HEK293 (cell line): ENCODE results near the gene RORC.

Experiments used
- YY1 ChIP-seq: fragments of 450-650 bp; formaldehyde crosslinking; IDR thresholded peaks from 2 replicates; pipeline ENCODE4 v1.5.1; 2018; ENCODE audit warnings: missing biosample characterization, missing genetic modification characterization
- ZNF16 ChIP-seq: fragments of 450-650 bp; formaldehyde crosslinking; IDR thresholded peaks from 2 replicates; pipeline ENCODE4 v1.5.1; 2016; ENCODE audit warnings: low read depth, missing biosample characterization, missing genetic modification characterization
- ZNF521 ChIP-seq: fragments of 450-650 bp; formaldehyde crosslinking; IDR thresholded peaks from 2 replicates; pipeline ENCODE4 v1.5.1; 2017; ENCODE audit warnings: missing biosample characterization, mild to moderate bottlenecking, missing genetic modification characterization
- TF ChIP-seq, protein P1 (sequence below): fragments of 450-650 bp; formaldehyde crosslinking; IDR thresholded peaks from 2 replicates; pipeline ENCODE4 v1.5.1; 2016; ENCODE audit warnings: missing biosample characterization, missing genetic modification characterization
- TF ChIP-seq, protein P2 (sequence below): fragments of 450-650 bp; formaldehyde crosslinking; IDR thresholded peaks from 2 replicates; pipeline ENCODE4 v1.5.1; 2016; ENCODE audit warnings: missing biosample characterization, missing genetic modification characterization, low read depth
- TF ChIP-seq, protein P3 (sequence below): fragments of 450-650 bp; formaldehyde crosslinking; IDR thresholded peaks from 2 replicates; pipeline ENCODE4 v1.5.1; 2016; ENCODE audit warnings: missing biosample characterization, missing genetic modification characterization

DNA sequence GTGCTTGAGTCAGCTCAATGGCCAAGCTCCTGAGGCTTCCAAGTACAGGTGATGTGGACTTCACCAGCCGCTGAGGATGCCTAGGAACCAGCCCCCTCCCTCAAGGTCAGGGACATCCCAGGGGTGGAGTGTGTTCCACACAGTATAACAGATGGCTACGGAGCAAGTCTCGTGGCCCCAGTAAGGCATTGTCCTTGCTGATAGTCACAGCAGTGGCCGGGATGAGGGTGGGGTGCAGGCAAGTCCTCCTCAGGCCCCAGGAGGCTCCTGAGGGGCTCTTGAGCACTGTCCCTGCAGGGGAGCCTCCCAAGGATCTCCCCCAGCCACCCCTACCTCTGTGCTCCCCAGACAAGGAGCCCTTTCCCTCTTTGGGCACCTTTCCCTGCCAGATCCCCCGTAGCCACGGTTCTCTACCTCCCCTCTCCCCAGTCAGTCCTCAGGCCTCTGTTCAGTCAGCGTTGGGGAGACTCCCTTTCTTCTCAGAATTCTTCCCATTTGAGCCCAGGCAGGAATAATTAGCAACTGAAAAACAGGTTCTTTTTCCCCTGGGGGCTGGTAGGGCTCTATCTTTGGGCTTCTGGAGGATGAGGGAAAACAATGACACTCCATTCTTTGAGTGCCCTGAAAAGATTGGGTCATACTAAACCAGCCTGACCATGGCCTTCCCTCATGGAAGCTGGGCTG is 29.0 kb upstream of the RORC start:
- TF ChIP-seq, protein P1, sequence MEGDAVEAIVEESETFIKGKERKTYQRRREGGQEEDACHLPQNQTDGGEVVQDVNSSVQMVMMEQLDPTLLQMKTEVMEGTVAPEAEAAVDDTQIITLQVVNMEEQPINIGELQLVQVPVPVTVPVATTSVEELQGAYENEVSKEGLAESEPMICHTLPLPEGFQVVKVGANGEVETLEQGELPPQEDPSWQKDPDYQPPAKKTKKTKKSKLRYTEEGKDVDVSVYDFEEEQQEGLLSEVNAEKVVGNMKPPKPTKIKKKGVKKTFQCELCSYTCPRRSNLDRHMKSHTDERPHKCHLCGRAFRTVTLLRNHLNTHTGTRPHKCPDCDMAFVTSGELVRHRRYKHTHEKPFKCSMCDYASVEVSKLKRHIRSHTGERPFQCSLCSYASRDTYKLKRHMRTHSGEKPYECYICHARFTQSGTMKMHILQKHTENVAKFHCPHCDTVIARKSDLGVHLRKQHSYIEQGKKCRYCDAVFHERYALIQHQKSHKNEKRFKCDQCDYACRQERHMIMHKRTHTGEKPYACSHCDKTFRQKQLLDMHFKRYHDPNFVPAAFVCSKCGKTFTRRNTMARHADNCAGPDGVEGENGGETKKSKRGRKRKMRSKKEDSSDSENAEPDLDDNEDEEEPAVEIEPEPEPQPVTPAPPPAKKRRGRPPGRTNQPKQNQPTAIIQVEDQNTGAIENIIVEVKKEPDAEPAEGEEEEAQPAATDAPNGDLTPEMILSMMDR: no peak
- TF ChIP-seq, protein P2, sequence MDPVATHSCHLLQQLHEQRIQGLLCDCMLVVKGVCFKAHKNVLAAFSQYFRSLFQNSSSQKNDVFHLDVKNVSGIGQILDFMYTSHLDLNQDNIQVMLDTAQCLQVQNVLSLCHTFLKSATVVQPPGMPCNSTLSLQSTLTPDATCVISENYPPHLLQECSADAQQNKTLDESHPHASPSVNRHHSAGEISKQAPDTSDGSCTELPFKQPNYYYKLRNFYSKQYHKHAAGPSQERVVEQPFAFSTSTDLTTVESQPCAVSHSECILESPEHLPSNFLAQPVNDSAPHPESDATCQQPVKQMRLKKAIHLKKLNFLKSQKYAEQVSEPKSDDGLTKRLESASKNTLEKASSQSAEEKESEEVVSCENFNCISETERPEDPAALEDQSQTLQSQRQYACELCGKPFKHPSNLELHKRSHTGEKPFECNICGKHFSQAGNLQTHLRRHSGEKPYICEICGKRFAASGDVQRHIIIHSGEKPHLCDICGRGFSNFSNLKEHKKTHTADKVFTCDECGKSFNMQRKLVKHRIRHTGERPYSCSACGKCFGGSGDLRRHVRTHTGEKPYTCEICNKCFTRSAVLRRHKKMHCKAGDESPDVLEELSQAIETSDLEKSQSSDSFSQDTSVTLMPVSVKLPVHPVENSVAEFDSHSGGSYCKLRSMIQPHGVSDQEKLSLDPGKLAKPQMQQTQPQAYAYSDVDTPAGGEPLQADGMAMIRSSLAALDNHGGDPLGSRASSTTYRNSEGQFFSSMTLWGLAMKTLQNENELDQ: no peak
- TF ChIP-seq YY1 (tag by site-specific recombination) (no peak), ZNF521 (tag by site-specific recombination) (no peak), ZNF16 (tag by site-specific recombination) (no peak)
- TF ChIP-seq, protein P3, sequence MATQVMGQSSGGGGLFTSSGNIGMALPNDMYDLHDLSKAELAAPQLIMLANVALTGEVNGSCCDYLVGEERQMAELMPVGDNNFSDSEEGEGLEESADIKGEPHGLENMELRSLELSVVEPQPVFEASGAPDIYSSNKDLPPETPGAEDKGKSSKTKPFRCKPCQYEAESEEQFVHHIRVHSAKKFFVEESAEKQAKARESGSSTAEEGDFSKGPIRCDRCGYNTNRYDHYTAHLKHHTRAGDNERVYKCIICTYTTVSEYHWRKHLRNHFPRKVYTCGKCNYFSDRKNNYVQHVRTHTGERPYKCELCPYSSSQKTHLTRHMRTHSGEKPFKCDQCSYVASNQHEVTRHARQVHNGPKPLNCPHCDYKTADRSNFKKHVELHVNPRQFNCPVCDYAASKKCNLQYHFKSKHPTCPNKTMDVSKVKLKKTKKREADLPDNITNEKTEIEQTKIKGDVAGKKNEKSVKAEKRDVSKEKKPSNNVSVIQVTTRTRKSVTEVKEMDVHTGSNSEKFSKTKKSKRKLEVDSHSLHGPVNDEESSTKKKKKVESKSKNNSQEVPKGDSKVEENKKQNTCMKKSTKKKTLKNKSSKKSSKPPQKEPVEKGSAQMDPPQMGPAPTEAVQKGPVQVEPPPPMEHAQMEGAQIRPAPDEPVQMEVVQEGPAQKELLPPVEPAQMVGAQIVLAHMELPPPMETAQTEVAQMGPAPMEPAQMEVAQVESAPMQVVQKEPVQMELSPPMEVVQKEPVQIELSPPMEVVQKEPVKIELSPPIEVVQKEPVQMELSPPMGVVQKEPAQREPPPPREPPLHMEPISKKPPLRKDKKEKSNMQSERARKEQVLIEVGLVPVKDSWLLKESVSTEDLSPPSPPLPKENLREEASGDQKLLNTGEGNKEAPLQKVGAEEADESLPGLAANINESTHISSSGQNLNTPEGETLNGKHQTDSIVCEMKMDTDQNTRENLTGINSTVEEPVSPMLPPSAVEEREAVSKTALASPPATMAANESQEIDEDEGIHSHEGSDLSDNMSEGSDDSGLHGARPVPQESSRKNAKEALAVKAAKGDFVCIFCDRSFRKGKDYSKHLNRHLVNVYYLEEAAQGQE (tag by site-specific recombination): no peak
